Stimulated activated CD8-positive, alpha-beta memory T cell treated with anti-CD3 and anti-CD28 coated beads, Interleukin-7, amount 100 ng/mL, for 1 hour (primary cell): ENCODE measurements around the gene PTPRT.
"Not testable (repeated sequence)": the region's sequence is repeated elsewhere in the genome, so short reads cannot be mapped to it uniquely, and the experiment has no call there.

ENCODE experiments used
- DNase-seq, 2 donors: peaks; one replicate each; pipeline ENCODE4 v3.0.0-alpha.2; 2020; ENCODE audit warnings: low read depth in 2 of 2

Gene PTPRT

DNA sequence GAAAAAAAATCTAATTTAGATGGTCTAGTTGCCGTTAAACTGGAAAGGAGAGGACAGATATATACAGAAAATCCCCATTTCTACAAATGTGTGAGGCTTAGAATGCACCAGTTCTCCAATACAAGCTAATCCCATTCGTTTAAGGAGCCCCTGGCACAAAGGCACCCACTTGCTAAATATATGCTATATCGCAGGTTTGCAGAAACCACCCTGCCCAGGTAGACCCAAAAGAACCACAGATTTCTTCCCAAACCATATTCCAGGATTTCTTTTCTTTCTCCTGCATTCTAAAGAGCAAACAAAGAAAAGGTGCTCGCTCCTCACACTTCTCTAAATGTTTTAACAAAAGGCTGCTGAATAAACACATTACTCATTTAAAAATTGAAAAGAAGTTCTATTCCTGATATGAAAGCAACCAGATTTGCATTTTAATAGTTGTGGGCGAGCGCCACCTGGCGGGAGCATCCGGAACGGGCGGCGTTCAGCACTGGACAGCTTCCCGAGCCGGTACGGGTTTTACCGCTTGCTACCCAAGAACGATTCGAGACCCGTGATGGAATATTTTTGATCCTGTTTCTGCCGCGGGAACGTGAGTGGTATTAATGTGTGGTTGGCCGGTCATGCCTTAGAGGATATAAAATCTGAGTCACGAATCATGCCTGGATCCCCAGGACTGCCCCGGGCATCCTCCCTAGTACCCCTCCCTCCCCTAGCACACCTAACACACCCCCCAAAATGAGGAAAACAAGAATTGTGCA, 2.1 kb downstream of the PTPRT start:
- DNase-seq: peak in 1 of 2 donors; percentile 29

DNA sequence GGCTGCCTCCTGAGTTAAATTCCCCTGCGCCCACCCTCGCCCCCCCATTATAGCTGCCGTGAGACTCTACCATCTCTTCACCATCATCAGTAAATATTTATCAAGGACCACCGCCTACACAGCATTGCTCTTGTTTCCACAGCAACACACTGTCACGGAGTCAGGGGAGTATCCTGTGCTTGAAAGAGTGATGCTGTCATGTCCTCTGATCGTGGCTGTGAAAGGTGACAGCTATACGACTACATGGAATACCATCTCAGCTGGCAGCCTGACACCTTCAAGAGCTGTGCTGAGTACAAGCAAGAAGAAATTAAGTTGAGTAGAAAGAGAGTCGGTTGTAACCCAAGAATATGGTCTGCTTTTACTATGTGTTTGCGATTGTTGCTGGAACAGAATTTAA, 3.4 kb downstream of the PTPRT start:
- DNase-seq: no peak

DNA sequence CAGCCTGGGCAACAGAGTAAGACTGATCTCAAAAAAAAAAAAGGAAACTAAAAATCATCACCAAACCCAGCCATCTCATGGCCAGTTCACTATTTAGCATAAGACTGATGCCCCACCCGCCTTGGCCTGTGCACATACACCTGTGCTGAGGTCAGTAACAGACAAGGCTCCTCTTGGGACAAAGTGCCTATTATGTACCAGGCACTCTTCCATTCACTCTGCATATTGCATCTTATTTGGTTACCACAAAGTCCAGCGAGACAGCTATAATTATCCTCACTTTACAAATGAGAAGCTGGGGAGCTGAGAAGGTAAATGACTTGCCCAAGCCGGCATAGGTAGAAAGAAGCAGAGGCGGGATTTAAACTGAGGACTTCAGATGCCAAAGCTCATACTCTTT, 3.8 kb downstream of the PTPRT start:
- DNase-seq: no peak

DNA sequence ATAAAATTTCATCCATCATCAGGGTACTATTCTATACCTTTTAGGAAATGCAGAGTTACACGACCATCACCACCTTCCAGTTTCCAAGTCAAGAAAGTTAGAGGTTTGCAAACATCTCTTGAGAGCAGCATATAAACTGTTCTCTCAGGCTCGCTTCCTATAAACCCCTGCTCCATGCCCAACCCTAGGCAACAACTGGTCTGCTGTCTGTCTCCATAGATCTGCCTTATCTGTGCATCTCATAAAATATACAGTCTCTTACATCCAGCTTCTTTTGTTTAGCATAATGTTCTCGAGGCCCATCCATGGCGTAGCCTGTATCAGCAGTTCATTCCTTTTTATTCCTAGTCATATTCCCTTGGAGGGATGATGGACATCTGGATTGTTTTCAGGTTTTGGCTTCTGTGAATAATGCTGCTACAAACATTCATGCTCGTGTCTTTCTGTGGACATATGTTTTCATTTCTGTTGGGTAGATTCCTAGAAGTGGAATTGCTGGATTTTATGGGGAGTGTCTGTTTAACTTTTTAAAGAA, 6.1 kb downstream of the PTPRT start:
- DNase-seq: no peak

DNA sequence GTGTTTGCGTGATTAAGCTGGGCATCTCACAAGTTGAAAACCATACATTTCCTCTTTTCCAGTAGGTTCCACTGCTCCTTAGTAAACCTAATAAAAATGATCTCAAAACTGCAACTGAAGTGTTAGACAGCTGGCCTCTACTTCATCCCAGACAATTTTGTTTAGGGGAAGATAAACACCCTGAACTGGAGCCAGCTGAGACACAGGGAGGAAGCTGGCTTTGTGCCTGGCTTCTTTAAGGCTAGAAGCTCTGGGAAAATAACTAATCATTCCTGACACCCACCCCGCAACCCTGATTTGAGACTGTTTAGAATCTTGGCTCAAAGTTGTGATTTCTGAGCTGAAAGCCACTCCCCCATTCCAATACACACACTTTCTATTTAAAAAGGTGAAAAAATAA, 11.6 kb downstream of the PTPRT start:
- DNase-seq: no peak

DNA sequence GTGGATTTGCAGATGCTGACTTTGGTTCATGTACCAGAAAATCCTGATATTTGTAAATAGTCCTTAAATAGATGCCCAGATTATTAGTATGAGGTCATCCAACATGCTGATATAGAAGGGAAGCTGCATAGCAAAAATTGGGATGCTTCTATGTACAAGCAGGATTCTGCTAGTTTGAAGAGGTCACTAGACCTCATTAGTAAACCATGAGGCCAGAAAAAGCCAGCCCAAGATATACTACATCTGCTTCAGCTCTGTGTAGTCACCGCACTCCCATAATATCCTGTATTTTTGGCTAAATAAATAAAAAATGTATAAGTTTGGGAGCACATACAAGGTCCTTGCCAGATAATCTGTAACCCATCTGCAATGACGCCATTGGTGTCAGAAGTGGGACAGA, 13.0 kb downstream of the PTPRT start:
- DNase-seq: no peak

DNA sequence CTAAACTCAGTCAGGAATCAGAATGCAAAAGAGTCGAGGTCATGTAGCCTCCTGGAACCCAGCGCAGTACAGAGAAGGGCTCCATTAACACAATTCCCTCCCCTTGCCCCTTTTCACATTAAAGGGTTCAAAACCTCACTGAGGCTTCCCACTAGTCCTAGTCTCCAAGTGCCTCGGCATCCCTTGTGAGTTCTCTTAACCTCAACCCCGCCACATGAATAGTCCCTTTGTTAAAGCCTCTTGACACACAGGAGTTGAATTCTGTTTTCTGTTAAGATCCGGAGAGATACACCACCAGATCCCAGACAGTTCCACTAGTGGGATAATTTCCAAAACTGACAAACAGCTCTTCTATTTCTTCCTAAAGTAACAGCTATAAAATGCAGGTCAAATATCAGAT, 17.8 kb downstream of the PTPRT start:
- DNase-seq: no peak

DNA sequence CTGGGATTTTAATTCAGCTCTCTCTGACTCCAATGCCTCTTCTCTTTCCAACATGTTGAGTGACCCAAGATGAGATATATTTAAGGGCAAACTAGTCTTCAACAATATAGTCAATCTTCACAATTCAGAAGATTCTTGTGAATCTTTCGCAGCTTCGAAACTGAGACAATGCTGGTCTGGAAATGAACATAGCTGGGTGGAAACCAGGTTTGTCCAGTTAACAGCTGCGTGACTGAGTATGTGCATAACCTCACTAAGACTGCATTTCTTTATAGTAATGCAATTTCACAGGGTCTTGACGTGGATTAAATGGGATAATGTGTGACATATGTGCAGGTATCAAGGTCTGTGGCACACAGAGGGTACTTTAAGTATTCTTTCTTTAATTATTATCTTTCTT, 18.9 kb downstream of the PTPRT start:
- DNase-seq: no peak

DNA sequence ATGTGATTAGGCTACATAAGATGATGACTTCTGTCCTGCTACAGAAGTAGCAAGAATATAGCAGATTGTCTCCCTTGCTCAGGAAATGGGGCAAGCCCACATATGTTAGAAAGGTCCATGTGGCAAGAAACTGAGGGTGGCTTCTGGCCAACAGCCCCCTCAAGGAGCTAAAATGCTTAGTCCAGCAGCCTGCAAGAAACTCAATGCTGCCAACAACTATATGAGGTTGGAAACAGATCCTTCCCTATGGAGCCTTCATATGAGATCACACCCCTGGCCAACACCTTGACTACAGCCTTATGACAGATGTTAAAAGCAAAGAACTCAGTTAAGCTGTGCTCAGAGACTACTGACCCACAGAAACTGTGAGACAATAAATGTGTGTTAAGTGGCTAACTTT, 22.1 kb downstream of the PTPRT start:
- no peak for DNase-seq

DNA sequence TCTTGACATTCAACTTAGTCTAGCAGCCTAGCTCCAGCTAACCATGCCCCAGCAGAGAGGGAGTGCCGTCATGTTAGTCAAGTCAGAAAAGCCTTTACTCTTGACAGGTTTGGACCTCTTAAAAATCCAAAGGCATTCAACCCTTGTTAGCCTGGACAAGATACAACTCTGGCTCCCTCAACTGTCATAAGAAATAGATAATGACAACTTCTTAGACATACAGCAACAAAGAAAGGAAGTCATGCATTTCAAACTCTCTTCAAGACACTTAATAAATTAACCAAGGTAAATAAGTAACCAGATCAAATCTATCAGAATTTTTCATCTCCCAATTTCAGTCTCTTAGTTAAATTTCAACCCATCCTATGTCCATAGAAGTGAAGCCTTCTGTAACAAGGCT, 22.7 kb downstream of the PTPRT start:
- DNase-seq: no peak

DNA sequence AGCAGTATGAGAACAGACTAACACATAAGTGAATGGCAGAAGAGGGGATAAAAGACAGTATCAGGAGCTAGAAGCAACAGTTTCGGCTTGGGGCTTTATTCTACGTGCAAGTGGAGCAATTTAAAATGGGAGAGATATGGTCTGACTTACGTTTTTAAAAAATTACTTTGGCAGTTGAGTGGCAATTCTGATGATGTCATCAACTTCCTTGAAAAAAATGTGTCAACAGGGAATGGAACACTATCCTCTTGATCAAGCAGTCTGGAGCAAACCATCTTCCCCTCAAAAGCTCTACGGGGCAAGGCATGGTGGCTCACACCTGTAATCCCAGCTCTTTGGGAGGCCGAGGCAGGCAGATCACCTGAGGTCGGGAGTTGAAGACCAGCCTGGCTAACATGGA, 24.1 kb downstream of the PTPRT start:
- DNase-seq: no peak

DNA sequence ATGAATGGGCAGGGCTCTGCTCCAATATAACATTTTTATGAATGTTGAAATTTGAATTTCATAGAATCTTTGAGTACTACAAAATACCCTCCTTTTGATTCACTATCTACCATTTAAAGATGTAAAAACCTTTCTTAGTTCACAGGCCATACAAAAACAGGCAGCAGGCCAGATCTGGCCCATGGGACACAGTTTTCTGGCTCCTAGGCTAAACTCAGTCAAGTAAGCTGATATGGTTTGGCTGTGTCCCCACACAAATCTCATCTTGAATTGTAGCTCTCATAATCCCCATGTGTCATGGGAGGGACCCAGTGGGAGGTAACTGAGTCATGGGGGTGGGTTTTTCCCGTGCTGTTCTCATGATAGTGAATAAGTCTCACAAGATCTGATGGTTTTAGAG, 25.0 kb downstream of the PTPRT start:
- DNase-seq: not testable (repeated sequence)

DNA sequence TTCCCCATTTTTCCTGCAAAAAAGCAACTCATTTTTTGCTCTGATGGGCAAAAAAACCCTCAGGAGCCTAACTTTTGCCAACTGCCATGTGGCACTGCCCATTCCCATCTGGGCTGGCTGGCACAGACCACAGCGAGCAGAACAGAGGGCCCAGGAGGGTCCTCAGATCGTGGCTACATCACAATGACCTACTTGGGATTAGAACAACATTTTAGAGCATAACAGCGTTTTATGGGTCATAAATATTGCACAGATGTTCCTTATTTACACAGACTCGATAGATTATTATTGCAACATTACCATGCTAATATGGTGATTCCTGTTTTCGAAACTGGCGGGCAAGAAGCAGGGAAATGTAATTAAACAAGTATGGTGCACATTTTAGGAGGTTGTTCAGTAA, 28.0 kb downstream of the PTPRT start:
- DNase-seq: no peak

DNA sequence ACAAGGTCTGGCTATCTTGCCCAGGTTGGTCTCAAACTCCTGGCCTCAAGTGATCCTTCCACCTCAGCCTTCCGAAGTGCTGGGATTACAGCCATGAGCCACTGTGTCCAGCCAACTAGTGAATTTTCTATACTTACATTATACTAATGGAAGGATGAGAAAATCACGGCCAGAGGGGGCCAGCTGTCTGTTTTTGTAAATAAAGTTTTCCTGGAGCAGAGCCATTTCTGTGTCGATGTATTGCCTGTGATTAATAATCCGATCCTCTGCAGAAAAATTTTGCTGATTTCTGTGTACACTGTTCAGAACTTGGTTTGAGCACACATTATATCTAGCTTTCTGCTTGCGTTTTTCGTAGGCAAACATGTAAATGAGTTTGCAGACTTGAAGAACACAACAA, 28.8 kb downstream of the PTPRT start:
- no peak for DNase-seq

DNA sequence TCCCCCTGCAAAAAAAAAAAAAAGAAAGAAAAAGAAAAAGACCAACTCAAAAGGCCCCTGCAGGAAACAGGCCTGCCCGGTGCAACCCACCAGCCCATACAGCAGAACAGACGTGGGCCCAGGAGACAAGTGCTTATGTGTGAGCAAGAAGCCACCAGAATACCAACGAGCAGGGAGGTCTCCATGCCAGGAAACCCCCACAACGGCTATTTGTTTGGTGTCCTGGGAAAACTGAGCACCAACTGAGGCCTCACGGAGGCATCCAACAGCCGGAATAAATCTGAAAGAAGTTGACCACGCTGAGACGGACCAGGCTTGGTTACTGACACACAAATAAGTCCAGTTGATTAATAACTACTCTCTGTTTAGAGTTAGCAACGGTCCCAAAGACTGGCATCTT, 29.7 kb downstream of the PTPRT start:
- DNase-seq: no peak

DNA sequence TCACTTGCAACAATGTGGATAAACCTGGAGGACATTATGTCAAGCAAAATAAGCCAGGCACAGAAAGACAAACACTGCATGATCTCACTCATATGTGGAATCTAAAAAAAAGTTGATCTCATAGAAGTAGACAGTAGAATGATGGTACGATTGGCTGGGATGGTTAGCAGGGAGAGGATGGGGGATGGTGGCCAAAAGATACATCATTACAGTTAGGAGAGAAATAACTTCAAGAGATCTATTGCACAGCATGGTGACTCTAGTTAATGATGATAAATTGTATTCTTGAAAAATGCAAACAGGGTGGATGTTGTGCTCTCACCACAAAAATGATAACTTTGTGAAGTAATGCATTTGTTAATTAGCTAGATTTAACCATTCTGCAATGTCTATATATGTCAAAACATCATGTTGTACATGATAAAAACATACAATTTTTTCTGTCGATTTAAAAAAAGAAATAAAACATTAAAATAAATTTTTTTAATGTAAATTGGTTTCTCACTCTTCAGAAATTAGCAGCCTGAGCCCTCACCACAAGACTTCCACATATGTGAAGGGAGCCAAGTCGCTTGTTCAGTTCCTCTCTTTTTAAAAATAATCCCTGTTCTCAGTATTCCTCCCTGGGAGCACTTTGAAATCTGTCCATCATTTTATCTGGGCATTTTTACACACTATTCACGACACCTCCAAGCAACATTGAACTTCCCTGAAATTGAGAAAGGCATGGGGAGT, 34.2 kb downstream of the PTPRT start:
- no peak for DNase-seq

DNA sequence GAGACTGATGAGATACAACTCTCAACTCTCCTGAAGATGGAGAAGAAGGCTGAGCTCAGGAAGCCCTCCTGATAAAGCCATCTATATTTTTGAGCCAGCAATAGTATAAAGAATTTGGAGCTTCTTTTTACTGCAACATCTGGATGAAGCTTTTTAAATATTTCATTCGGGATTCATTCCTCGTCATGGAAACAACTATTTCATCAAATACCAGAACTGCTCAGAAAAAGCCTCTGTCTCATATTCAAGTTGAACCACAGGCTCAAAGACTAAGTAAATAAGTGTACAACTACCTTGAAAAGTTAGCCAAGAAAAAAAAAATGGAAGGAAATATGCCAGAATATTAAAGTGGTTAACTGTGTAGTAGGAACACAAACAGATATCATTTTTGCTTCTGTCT, 37.8 kb downstream of the PTPRT start:
- DNase-seq: no peak

DNA sequence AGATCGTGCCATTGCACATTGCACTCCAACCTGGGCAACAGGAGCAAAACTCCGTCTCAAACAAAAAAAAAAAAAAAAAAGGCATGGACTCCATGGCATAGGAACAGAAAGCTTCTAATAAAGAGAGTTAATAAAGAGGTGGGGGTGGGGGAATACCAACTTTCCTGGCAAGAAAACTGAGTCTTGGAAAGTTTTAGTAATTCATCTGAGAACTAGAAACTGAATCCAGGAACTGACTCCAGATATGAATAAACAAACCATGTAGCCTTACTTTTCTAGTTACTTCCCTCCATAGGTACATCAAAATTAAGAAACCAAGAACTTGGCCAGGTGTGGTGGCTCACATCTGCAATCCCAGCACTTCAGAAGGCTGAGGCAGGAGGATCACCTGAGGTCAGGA, 38.5 kb downstream of the PTPRT start:
- no peak for DNase-seq

DNA sequence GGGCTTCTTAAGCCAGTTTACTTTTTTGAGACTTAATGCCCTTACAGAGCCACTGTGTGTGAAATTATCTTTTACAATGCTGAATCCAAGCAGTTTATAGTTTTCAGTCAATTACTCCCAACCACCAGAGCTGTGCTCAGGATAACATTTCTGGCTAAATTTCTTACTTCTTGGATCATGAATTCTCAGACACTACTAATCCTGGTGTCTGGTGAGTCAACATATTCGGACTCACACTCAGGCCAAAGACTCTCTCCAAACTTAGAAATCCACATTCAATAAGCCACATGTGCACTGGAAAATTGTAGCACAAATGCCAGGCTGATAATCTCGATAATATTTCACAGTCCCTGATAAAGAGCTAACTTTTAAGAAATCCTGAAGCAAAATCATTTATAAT, 49.0 kb downstream of the PTPRT start:
- no peak for DNase-seq

DNA sequence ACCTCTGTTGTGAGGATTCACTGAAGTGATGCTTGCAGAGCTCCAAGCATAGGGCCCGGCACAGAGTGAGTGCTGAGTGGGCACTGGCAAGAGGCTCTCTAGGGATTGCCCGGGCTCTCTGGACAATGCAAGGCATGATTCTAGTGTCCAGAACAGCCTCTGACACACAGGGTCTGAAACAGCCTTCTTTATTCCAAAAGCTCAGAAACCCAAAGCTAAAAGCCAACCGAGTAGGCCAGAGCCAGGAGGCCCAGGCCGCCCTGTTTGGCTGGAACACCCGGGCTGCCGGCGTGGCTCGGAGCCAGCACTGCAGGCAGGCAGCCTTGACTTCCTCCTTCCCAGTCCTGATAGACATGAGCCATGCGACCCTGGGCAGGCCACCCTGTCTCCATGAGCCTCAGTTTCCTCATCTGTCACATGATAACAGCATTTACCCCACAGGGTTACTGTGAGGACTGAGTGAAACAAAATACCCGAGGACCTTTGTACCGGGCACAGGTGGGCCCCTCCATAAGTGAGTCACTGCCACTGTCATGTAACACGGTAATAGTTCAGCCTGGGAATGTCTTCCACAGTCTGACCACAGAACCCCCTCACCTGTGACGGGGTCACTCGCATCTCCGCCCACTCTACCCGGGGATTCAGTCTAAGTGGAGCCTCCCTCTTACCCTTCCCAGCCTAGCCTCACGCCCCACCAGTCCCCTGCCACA, 51.5 kb downstream of the PTPRT start:
- DNase-seq: no peak

DNA sequence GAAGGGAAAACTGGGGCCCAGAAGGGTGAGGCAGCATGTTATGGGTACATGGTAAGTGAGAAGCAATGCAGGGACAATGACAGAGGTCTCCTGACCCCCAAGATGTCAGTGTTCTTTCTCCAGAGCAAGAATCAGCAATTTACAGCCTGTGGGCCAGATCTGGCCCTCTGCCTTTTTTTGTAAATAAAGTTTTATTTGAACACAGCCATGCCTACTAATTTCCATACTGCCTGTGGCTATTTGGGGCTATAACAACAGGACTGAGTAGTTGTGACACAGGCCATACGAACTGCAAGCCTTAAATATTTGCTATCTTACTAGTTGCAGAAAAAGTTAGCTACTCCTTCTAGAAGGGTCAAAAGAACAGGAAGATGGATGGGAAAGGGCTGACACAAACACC, 52.5 kb downstream of the PTPRT start:
- no peak for DNase-seq

DNA sequence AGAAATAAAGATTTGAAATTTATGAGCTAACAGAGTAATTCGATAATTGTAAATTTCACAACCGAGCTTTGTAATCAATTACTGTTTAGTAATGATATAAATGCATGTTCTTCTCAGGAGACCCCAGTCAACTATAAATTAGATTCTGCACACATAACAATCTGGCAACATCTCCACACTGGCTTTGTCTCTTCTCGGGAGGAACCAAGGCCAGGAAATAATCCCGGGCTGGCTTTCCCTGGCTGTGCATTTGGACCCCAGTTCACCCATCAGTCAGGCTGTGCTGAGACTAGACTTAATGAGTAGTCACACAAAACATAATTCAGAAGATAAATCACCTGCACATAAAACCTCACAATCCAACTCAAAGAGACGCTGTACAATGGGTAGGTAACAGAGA, 65.5 kb downstream of the PTPRT start:
- no peak for DNase-seq

DNA sequence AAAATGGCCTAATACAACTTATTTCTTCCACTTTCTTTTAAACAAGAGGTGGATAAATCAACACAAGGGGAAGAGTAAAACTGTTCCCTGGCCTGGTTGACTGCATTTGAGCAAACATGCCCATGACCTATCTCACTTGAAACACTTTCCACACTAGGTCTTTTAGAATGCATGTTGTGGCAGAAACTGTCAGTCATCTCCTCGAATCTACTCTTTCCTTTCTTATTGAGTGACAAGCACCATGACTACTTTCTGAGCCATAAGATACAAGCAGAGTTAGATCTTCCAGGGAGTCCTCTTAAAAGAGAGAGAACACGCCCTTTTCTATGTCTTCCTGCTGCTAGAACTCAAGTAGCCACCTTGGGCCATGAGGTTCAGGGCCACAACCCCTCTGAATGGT, 66.5 kb downstream of the PTPRT start:
- DNase-seq: no peak
